Esophagus (tissue), 2 donors: ENCODE data around the gene SLIT3. TPM values are rescaled to one million over a fixed set of nuclear protein-coding genes. Genes with fewer than 3 reads are reported as not detected.
A peak's percentile ranks its signal among the peaks of the same experiment; 100 is the strongest.

Source experiments
- H3K27ac ChIP-seq, 2 donors: one replicate each; pipeline ENCODE4 v1.5.1; 2013; ENCODE audit warnings: low read depth in 2 of 2, mild to moderate bottlenecking in 2 of 2, inconsistent platforms in 1 of 2, low read length in 1 of 2, moderate library complexity in 1 of 2
- H3K27me3 ChIP-seq, 2 donors: one replicate each; pipeline ENCODE4 v1.6.1; 2013; ENCODE audit warnings: low read length in 2 of 2, control low read depth in 1 of 2, mild to moderate bottlenecking in 1 of 2; ENCODE audit not compliant: insufficient read depth in 2 of 2, control insufficient read depth in 1 of 2
- H3K36me3 ChIP-seq, 2 donors: one replicate each; pipeline ENCODE4 v1.6.1; 2013; ENCODE audit warnings: low read length in 1 of 2; ENCODE audit not compliant: control insufficient read depth in 2 of 2, insufficient read depth in 2 of 2
- H3K4me1 ChIP-seq, 2 donors: one replicate each; pipeline ENCODE4 v1.6.1; 2013; ENCODE audit warnings: low read length in 1 of 2; ENCODE audit not compliant: control insufficient read depth in 2 of 2, insufficient read depth in 2 of 2
- H3K4me3 ChIP-seq, 2 donors: one replicate each; pipeline ENCODE4 v1.5.1; 2013; ENCODE audit warnings: low read length in 2 of 2, mild to moderate bottlenecking in 2 of 2, low read depth in 1 of 2, moderate library complexity in 1 of 2
- H3K9me3 ChIP-seq, 2 donors: one replicate each; pipeline ENCODE4 v1.6.1; 2013; ENCODE audit warnings: mild to moderate bottlenecking in 2 of 2, low read depth in 1 of 2, low read length in 1 of 2, moderate library complexity in 1 of 2; ENCODE audit not compliant: control insufficient read depth in 2 of 2, insufficient read depth in 1 of 2
- WGBS, 2 donors: extraction: QIAGEN DNeasy Blood & Tissue Kit; methylation state at CpG; one replicate each; pipeline ENCODE4 v1.1.7; 2013; 5-methylcytosine and 5-hydroxymethylcytosine counted together
- polyA plus RNA-seq, 2 donors: library from polyadenylated mRNA; stranded (reverse); fragments of 200-250 nt; gene quantifications; one replicate each; pipeline ENCODE4 v1.2.3, GENCODE V29; 2013
- donor health status: healthy with polysubstance abuse.
- donor health status: Bipolar disorder and iron deficiency.

Gene SLIT3
- polyA plus RNA-seq, 2 donors = 0.53 to 2.0 TPM

DNA sequence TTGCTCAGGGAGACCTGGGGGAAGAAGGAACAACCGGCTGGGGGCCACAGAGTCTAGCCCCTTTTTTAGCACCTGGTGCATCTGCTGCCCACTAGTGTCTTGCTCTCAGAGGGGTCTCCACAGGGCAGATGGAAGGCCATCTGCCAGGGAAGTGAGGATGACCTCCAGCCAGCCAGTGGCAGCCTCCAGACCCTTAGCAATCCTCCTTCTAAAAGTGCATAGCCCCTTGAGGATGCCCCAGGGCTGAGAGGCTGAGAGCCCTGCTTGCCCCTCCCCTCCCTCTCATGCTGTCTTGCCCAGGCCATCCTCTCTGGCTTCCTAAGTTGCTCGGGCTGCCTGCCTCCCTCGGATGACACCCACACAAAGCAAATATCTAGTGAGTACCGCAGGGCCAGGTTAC is 640.2 kb downstream of the SLIT3 start:
- H3K4me3 ChIP-seq = no peak overlapping the region
- H3K27ac ChIP-seq = no peak overlapping the region
- no peaks in the 10 kb centered on the region for H3K36me3 ChIP-seq
- peaks cover 0 to 8% of the 10 kb centered on the region in 2 donors for H3K4me1 ChIP-seq
- H3K9me3 ChIP-seq = no peaks in the 10 kb centered on the region
- WGBS, 2 donors = 58 to 61% methylated on average over 4 of the region's 4 CpGs
- H3K27me3 ChIP-seq = no peaks in the 10 kb centered on the region

DNA sequence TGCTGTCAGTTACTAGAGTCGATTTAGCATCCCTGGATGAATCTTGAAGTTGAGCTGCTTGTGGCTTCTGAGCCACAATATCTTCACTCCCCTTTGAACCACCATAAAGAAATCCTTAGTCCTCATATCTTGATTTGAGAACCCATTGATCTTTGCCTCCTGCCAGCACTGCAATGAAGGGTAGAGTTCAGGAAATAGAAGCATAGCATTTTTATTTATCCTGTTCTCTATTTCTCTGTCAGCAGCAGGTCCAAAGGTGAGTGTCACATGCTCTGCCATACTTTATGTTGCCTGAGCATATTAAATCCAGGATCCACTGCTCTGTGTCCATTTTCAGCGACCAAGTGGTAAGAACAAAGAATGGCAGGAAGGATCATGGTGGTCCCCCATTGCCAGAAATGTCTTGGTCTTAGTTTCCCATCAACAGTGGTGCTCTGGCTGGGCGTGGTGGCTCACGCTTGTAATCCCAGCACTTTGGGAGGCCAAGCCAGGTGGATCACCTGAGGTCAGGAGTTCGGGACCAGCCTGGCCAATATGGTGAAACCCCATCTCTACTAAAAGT is 641.6 kb downstream of the SLIT3 start:
- Histone ChIP-seq H3K9me3 (no peaks in the 10 kb centered on the region), H3K4me1 (peaks cover 0 to 8% of the 10 kb centered on the region in 2 donors), H3K27me3 (no peaks in the 10 kb centered on the region), H3K36me3 (no peaks in the 10 kb centered on the region), H3K4me3 (no peak overlapping the region), H3K27ac (no peak overlapping the region)
- 73 to 78% methylated on average over 5 of the region's 5 CpGs for WGBS, 2 donors

DNA sequence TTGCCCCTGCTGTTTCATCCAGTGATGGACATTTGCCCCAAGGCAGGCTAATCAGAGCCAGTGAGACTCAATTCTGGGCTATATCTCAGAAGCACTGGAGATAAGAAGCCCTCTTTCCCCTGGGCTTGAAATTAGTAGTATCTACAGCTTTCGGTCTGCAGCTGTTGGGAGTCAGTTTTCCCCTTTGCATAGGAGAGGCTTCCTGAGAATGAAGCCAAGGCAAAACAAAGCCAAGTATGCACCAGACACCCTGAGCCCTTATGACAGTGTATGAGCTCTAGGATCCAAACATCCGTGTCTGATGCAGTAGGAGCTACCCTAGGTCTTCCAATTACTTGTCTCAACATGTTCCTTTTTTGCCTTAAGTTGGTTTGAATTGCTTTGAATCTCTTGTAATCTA is 642.5 kb downstream of the SLIT3 start:
- Histone ChIP-seq H3K9me3 (no peaks in the 10 kb centered on the region), H3K4me1 (peaks cover 0 to 8% of the 10 kb centered on the region in 2 donors), H3K36me3 (no peaks in the 10 kb centered on the region), H3K4me3 (no peak overlapping the region), H3K27me3 (no peaks in the 10 kb centered on the region), H3K27ac (no peak overlapping the region)
- 39 to 43% methylated on average over 2 of the region's 2 CpGs for WGBS, 2 donors

DNA sequence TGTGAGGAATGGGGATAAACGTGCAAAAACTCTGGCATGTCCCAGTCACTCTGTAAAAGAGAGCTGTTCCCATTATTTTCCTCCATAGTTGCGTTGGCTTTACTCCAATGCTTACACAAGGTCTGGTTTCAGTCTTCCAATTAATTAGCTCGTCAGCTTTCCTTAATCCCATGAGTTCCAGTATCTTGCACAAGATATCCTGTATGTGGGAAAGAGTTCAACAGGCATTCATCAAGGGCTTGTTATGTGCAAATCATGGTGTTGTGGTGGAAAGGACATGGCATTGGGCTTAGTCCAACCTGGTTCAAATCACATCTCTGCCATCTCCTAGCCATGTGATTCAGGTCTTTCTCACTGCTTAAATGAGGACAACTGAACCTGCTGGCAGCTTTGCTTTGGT is 644.3 kb downstream of the SLIT3 start:
- no peaks in the 10 kb centered on the region for H3K9me3 ChIP-seq
- H3K27me3 ChIP-seq = no peaks in the 10 kb centered on the region
- peak overlapping the region; percentile 54 to 77 for H3K27ac ChIP-seq
- H3K36me3 ChIP-seq = no peaks in the 10 kb centered on the region
- WGBS, 2 donors = 28 to 39% methylated on average over 3 of the region's 3 CpGs
- peaks cover 0 to 8% of the 10 kb centered on the region in 2 donors for H3K4me1 ChIP-seq
- H3K4me3 ChIP-seq = no peak overlapping the region

DNA sequence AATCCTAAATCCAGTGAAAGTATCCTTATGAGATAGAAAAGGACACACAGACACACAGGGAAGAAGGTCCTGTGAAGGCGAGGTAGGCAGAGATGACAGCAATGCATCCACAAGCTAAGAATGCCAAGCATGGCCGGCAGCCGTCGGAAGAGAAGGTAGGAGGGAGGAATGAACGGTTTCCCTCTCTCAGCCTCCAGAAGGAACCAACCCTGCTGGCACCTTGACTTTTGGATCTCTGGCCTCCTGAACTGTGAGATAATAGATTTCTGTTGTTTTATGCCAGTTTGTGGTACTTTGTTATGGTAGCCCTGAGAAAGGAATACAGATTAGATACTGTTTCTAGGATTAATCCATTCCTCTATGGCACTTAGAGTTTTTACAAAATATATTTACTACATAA is 645.6 kb downstream of the SLIT3 start:
- H3K9me3 ChIP-seq = no peaks in the 10 kb centered on the region
- no peaks in the 10 kb centered on the region for H3K27me3 ChIP-seq
- 94 to 95% methylated on average over 5 of the region's 5 CpGs for WGBS, 2 donors
- H3K4me1 ChIP-seq = peaks cover 0 to 8% of the 10 kb centered on the region in 2 donors
- H3K27ac ChIP-seq = no peak overlapping the region
- H3K36me3 ChIP-seq = no peaks in the 10 kb centered on the region
- no peak overlapping the region for H3K4me3 ChIP-seq

DNA sequence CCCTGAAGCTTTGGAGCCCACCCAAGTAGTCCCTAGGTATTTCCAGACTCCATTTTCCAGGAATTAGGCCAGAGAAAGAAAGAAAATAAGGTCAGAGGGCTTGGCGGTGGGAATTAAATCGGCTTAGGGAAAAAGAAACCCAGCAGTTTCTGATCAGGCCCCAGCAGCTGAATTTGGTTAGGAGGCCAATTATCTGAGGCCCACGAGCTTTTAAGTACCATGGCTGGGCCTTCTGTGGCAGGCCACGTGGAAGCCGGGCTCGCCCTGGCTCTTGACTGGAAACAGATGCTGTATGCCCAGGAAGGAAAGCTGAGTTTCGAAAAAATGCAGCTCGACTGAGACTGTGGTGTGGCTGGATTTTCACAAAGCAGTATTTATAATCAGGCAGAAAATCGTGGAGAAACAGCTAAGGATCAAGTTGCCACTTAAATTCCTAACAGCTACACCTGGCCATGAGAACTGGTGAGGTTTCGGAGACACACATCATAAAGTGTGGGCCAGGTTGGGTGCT is 646.7 kb downstream of the SLIT3 start:
- Histone ChIP-seq H3K27me3 (no peaks in the 10 kb centered on the region), H3K27ac (no peak overlapping the region), H3K4me3 (no peak overlapping the region), H3K36me3 (no peaks in the 10 kb centered on the region), H3K9me3 (no peaks in the 10 kb centered on the region), H3K4me1 (peaks cover 0 to 8% of the 10 kb centered on the region in 2 donors)
- 51 to 53% methylated on average over 10 of the region's 10 CpGs for WGBS, 2 donors

DNA sequence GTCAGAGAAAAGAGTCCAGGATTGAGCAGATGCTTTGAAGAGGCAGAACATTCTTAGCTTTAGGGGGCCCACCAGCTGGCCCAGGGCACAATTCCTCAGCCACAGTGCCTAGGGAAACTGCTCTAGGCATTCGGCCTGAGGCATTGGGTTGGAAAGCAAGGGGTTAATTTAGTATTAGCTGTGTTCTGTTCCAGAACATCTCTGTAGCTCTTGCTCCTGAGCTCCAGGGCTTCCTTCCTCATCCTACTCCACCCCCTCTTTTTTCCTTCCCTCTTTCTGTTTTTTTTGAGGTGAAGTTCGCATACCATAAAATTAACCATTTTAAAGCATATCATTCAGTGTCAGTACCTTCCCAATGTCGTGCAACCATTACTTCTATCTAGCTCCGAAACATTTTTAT is 647.3 kb downstream of the SLIT3 start:
- Histone ChIP-seq H3K9me3 (no peaks in the 10 kb centered on the region), H3K27ac (no peak overlapping the region), H3K36me3 (no peaks in the 10 kb centered on the region), H3K4me3 (no peak overlapping the region), H3K27me3 (no peaks in the 10 kb centered on the region), H3K4me1 (peaks cover 0 to 8% of the 10 kb centered on the region in 2 donors)
- WGBS, 2 donors = 60 to 68% methylated on average over 4 of the region's 4 CpGs

DNA sequence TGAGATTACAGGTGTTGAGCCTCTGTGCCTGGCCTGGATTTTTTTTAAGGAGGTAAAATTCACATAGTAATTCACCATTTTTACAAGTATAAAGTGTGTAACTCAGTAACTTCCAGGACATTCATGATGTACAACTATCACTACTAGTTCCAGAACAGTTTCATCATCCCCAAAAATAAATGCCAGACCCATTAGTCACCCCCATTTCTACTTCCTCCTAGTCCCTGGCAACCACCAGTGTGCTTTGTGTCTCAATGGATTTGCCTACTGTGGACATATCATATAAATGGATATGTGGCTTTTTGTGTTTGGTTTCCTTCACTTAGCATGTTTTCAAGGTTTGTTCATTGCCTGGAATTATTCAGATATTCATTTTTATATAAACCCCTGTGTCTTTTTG is 649.3 kb downstream of the SLIT3 start:
- peaks cover 0 to 6% of the 10 kb centered on the region in 2 donors for H3K4me1 ChIP-seq

DNA sequence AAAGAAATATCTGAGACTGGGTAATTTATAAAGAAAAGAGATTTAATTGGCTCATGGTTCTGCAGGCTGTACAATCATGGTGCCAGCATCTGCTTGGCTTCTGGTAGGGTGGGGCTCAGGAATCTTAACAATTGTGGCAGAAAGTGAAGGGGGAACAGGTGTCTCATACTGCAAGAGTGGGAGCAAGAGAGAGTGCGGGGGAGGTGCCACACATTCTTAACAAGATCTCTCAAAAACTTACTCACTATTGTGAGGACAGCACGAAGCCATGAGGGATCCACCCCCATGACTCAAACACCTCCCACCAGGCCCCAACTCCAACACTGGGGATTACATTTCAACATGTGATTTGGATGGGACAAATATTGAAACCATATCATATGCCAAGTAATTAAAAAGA is 651.6 kb downstream of the SLIT3 start:
- no peaks in the 10 kb centered on the region for H3K36me3 ChIP-seq
- no peaks in the 10 kb centered on the region for H3K27me3 ChIP-seq
- H3K9me3 ChIP-seq = no peaks in the 10 kb centered on the region
- H3K4me1 ChIP-seq = no peaks in the 10 kb centered on the region
- no peak overlapping the region for H3K27ac ChIP-seq
- WGBS, 2 donors = 89 to 92% methylated on average over 2 of the region's 2 CpGs
- H3K4me3 ChIP-seq = no peak overlapping the region

More for the DNA sequence above, 649.3 kb downstream of the SLIT3 start:
- H3K4me3 ChIP-seq = no peak overlapping the region
- no peaks in the 10 kb centered on the region for H3K36me3 ChIP-seq
- H3K27ac ChIP-seq = no peak overlapping the region
- H3K27me3 ChIP-seq = no peaks in the 10 kb centered on the region
- H3K9me3 ChIP-seq = no peaks in the 10 kb centered on the region

DNA sequence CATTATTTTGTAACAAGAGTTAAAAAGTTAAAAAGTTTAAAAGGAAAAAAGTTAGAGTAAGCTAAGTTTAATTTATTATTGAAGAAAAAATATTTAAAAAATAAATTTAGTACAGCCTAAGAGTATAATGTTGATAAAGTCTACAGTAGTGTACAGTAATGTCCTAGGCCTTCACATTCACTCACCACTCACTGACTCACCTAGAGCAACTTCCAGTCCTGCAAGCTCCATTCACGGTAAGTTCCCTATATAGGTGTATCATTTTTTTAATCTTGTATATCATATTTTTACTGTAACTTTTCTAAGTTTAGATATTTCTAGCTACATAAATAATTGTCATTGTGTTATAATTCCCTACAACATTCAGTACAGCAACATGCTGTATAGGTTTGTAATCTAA is 652.4 kb downstream of the SLIT3 start:
- Histone ChIP-seq H3K4me1 (no peaks in the 10 kb centered on the region), H3K36me3 (no peaks in the 10 kb centered on the region)
- WGBS, 2 donors = 87 to 89% methylated on average over 1 of the region's 1 CpG

More for the DNA sequence above, 652.4 kb downstream of the SLIT3 start:
- Histone ChIP-seq H3K27ac (no peak overlapping the region), H3K27me3 (no peaks in the 10 kb centered on the region), H3K9me3 (no peaks in the 10 kb centered on the region), H3K4me3 (no peak overlapping the region)
